NCI-H510A (cell line): ENCODE measurements around the gene PRCD.
"Not testable (repeated sequence)": the region's sequence is repeated elsewhere in the genome, so short reads cannot be mapped to it uniquely, and the experiment has no call there.

Experiments
- DNase-seq: peaks from one replicate; lab custom pipeline; 2025; lab: John Stamatoyannopoulos, UW

Gene PRCD

DNA sequence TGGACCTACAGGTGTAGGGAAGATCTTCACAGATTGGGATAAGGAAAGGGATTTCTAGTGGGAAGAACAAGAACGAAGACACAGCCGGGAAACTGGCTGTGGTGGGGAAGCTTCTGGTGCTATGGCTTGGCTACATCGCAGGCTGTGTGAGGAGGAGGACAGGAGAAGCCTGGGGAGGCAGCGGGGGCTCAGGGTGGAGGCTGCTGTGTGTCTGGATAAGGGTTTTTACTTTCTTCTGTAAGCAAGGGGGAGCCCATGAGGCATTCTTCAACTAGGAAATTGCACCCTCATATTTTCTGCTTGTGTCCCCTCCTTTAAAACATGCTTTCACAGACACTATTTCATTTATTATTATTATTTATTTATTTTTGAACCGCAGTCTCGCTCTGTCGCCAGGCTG lies 35.7 kb upstream of the PRCD start:
- DNase-seq, result no peak

DNA sequence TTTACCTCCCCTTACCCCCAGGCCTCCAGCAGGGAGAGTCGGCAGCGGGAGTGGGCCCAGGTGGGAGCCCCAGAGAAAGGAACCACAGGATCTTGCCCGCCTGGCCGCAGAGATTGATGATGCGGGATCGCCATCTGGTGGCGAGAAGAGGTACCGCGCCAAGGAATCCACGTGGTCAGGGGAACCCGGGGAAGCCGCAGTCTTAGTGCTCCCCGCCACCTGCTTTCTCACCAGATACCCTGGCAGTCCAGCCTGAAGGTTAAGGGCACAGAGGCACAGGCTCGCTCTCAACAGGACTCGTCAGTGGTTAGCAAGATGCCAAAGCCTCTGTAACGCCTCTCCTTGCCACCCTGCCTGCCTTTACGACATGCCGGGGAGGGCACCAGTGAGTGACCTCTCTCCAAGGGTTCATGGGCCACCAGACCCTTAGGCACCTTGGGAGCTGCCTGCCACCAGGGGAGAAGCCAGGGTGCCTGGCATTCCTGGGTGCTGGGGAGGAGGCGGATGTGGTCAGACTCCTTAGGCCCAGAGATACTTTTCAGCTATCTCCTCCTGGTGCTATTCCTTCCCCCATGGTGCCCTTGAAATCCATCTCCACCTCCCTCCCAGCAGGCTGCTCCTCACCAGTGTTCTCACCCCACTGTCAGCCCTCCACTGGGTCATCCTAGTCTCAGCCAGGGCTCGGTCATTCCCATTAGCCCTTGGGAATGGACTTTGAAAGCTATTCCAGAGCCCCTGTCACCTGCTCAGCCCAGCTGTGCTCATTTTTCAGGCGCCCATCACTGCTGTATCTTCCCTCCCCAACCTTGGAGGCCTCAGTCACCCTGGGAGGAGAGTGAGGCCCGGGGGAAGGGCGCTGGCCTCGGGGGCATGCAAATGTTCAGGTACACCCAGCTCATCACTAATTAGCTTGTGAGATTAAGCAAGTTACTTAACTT lies 33.2 kb upstream of the PRCD start:
- no peak for DNase-seq

DNA sequence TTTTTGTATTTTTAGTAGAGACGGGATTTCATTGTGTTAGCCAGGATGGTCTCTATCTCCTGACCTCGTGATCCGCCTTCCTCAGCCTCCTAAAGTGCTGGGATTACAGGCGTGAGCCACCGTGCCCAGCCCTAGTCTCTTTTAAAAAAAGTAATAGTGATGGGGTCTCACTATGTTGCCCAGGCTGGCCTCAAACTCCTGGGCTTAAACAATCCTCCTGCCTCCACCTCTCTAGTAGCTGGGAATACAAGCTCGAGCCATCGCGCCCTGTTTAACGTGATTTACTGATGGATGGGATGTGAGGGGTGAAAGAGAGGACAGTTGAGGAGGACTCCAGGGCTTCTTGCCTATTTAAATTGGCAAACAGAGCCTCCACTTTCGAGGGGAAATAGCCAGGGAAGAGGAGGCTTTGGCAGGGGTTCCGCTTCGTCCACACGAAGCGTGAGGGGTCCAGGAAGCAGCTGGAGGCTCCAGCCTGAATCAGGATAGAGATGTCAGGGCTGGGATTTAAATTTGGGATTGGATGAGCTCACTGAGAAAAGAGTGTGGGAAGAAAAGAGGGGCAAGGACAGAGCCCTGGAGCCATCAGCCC lies 31.3 kb upstream of the PRCD start:
- DNase-seq, result not testable (repeated sequence)

DNA sequence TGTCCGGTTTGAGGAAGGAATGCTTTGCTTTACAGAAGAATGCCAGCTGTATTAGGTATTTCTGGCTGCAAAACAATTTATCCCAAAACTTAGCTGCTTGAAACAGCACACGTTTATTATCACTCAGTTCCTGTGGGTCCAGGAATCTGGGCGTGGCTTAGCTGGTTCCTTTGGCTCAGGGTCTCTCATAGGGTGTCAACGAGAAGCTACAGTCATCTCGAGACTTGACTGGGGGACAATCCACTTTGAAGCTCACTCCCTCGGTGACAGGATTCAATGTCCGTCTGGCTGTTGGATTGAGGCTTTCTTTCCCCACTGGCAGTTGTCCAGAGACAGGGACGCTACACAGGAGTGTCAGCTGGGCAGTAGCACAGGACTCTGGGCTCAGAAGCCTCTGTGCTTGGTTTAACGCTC lies 29.0 kb upstream of the PRCD start:
- no peak for DNase-seq

DNA sequence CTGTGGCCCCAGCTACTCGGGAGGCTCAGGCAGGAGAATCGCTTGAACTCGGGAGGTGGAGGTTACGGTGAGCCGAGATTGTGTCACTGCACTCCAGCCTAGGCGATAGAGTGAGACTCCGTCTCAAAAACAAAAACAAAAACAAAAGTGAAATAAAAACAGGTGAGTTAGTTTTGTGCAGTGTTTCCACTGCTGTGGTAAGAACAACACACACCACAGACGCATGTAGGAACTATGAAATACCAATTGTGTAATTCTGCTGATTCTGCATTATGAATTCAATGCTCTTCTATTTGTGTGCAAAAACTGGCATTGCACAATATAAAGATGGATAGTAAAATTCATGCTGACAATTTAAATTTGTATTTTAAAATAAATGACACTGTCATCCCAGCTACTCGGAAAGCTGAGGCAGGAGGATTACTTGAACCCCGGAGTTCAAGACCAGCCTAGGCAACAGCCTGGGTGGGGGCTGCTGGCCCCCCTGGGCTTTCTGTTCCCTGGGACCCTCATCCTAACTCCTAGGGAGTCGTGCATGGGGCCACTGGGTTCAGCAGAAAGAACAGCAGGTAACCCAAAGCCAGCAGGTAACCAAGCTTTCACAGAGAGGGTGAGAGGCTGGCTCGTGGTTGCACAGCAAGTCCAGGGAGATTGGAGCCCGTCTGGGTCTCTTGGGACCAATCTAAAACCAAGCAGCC lies 28.0 kb upstream of the PRCD start:
- no peak for DNase-seq

DNA sequence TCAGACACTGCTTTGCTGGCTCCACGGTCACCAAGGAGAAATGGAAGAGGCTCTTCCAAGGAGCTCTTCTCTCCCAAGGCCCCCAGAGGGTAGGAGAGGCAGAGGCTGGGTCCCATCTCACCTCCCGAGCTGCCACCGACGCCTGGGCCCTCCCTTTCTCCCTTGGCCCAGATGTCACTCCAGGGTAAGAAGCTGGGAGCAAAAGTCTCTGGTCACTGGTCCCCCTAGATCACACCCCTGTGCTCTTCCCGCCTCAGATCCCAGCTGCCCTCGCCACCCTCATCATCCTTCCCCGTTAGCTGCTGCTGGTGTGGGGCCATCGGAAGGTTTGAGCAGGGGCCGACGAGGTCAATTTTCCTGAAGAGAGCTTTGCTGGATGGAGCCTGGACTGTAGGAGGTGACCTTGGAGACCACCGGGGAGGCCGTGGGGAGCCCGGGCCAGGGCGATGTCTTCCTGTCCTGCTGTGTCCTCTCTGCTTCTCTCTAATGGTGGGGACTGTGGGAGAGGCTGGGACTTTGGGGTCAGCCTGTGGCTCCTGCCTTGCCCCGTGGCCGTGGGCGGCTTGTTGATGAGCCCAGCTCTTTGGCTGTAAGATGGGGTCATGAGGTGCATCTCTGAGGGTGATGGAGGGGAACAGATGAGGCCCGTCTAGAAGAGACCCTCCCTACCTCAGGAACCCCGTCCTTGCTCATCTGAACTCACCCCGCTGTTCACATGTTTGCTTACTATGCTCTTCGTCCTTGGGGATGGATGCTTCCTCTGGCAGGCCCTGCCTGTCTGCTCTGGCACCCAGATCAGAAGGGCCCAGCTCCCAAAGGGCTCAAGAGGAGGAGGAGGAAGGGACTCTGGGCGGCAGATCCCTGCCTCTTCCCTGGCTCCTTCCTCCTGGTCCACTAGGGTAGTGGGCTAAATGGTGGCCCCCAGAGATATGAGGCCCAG lies 27.2 kb upstream of the PRCD start:
- DNase-seq, result no peak

DNA sequence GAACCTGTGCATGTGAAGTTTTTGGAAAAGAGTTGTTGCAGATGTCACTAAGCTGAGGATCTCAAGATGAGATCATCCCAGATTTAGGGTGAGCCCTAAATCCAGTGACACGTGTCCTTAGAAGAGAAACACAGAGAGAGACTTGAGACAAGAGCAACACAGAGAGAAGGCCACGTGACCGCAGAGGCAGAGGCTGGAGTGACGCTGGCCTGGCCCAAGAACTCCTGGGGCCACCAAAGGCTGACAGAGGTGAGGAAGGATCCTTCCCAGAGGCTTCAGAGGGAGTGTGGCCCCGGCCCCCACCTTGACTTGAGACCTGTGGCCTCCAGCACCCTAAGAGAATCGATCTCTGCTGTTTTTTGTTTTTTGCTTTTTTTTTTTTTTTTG lies 26.5 kb upstream of the PRCD start:
- no peak for DNase-seq

DNA sequence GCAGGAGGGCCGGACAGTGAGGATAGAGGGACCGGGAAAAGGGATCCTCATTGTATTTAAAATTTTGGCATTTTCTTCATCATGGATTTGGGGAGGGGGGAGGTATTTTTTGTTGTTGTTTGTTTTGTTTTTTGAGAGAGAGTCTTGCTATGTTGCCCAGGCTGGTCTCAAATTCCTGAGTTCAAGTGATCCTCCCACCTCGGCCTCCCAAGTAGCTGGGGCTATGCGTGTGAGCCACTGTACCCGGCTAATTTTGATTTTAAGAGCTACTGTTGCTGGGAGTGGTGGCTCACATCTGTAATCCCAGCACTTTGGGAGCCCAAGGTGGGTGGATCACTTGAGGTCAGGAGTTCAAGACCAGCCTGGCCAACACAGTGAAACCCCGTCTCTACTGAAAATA lies 25.5 kb upstream of the PRCD start:
- DNase-seq, result not testable (repeated sequence)

DNA sequence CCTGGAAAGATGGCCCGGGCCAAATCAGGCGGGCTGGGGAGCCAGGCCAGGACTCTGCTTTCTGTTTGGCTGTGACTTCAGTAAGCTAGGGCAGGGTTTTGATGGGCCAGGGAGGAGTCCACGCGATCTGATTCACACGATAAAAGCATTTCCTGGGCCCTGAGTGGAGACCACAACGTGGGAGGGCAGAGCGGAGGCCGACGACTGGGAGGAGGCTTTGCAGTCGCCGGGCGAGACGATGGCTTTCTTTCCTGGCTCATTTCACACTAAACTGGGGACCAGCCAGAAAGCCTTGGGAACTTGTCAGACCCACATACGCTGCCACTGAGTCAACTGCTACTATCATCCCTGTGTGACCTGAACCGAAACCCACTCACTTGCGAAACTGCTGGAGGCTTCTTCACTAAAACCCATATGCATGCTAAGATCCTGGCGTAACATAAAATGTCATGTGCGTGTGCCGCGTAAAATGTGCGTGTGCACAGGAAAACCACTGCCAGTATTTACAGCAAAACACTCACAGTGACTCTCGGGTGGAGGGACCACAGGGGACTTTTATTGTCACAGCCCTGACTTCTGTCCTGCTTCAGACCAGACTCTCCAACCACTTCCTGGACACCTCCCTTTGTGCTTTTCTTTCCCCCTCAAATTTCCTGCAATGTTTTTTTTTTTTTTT lies 24.4 kb upstream of the PRCD start:
- DNase-seq, result no peak

DNA sequence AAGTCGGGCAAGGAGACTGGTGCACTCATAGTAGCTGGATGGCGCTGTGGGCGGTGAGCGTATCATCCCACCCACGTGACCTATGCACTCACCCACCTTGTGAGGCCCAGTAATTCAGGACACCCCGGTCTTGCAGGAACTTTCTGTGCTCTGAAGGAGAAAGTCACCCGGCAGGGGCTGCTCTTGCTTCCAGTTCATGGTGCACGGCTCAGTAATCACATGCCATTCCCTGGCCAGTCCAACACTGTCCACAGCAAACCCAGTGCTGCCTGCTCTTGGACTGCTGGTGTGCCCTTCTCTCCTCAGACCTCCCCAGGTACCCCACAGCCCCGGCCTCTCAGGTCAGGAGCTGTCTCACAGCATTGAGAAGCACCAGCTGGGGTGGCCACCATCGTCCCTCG lies 22.2 kb upstream of the PRCD start:
- DNase-seq, result no peak

DNA sequence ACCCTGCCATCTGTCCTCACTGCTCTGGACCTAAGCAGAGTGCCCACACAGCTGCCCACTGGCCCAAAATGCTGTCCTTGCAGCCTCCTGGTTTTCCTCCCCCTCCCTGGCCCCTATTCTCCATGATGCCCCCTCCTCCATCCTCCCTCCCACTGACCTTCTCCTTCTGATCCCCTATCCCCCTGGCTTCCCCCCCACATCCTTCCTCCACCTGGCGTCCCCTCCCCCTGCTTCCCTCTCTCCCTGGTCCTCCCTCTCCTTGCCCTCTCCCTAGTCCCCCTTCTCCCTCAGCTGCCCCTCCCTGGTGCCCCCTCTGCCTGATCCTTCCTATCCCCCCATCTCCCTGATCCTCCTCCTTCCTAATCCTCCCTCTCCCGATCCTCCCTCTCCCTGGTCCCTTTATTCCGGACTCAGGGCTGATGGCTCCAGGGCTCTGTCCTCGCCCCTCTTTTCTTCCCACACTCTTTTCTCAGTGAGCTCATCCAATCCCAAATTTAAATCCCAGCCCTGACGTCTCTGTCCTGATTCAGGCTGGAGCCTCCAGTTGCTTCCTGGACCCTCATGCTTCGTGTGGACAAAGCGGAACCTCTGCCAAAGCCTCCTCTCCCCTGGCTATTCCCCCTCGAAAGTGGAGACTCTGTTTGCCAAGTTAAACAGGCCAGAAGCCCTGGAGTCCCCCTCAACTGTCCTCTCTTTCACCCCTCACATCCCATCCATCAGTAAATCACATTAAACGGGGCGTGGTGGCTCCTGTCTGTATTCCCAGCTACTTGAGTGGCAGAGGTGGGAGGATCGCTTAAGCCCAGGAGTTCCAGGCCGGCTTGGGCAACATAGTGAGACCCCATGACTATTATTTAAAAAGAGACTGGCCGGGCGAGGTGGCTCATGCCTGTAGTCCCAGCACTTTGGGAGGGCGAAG lies 20.5 kb upstream of the PRCD start:
- DNase-seq, result no peak

DNA sequence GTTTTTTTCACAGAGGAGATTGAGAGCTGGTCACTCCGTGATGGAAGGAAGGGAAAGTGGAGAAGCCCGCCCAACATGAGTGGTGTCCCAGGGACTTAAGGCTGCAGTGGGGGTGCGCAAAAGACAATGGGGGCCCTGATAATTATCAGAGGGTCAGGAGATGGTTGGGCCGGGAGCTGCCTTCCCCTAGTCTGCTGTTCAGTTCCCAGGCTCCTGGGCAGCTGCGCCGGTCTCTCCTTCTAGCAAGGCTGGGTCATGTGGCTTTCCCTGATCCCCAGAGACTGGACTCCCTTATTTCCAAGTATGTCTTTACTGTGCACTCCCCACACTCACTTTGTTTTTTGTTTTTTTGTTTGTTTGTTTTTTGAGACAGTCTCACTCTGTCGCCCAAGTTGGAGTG lies 18.6 kb upstream of the PRCD start:
- no peak for DNase-seq

DNA sequence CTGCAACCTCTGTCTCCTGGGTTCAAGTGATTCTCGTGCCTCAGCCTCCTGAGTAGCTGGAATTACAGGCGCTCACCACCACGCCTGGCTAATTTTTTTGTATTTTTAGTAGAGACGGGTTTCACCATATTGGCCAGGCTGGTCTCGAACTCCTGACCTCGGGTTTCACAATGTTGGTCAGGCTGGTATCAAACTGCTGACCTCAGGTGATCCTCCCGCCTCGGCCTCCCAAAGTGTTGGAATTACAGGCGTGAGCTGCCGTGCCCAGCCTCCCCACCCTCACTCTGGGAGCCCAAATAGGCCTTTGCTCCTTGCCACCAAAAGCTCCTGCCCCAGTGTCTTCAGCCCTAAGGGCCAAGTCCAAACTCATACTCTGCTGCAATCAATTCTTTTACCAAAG lies 18.2 kb upstream of the PRCD start:
- DNase-seq, result not testable (repeated sequence)

DNA sequence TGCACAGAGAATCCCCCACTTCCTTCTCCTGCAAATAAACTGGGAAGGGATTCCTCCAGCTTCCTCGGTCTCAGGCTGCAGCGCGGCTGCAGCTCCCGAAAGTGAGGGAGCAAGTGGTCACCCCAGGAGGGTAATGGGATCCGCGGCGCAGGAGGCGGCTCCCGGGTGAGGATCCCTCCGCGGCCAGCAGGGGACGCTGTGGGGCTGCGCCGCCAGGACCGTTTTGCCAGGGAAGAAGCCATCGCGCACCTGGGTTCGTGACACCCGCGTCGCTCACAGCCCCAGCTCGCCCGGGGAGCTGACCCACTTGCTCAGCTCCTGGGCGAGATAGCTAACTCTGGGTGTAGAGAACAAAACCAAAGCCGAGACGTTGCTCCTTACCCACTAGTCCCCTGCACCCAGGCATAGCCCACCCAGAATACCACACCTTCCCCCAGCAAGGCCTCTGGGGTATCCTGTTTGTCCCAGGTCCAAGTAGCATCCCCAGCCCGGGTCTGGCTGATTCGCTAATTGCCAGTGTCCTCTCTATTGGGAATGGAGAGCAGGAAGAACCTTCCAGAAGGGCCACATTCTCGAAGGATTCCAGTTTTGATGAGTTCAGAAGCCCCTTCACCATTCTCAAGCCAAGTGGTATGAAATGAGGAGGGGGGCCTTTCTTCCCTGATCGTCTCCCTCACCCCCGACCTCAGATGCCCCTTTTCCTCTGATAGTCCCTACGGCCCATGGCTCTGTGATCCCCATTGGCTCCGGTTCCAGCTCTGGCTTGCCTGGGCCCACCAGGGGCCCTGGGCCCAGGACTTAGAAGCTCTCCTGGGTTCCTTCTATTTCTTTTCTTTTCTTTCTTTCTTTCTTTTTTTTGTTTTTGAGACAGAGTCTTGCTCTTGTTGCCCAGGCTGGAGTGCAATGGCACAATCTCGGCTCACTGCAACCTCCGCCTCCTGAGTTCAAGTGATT lies 16.5 kb upstream of the PRCD start:
- DNase-seq, result no peak

DNA sequence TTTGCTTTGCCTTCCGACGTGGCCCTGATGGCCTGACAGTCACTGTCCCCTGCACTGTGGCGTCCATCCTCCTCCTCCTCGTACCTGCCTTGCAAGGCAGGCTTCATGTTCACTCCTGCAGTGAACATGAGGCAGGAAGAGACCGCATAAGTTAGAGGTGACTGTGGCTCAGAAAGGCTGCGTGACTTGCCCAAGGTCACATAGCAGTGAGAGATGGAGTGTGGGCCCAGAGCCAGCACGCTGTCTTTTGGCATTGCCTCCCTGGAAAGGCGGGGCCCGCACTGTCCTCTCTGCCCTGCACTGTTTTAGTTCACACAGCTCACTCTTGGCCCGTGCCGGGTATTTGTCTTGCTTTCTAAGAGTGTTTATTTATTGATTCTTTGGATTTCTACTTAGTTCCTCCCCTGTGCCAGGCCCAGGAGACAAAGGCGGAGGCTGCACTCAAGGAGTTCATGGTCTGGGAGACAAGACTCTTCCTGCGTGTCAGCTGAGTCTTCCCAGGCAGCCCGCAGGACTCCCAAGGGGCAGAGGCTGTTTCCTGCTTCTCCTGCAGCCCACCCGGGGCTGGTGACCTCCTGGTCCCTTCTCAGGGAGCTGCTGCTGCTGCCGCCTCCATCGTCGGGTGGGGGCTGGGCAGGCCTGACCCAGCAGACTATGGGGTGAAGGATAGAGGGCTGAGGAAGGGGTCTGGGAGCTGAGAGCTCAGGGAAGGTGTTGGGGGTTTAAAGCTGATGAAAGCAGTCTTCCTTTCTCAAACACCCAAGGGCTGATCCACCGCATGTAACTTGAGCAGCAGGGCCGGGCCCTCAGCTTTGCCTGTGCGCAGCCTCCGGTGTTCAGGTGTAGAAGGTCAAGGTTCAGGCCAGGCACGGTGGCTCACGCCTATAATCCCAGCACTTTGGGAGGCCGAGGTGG lies 15.0 kb upstream of the PRCD start:
- DNase-seq, result no peak

DNA sequence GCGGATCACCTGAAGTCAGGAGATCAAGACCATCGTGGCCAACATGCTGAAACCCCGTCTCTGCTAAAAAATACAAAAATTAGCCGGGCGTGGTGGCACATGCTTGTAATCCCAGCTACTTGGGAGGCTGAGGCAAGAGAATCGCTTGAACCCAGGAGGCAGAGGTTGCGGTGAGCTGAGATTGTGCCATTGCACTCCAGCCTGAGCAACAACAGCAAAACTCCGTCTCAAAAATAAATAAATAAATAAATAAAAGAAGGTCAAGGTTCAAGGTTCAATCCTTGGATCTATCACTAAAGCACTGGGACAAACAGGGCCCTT lies 14.4 kb upstream of the PRCD start:
- DNase-seq, result not testable (repeated sequence)

DNA sequence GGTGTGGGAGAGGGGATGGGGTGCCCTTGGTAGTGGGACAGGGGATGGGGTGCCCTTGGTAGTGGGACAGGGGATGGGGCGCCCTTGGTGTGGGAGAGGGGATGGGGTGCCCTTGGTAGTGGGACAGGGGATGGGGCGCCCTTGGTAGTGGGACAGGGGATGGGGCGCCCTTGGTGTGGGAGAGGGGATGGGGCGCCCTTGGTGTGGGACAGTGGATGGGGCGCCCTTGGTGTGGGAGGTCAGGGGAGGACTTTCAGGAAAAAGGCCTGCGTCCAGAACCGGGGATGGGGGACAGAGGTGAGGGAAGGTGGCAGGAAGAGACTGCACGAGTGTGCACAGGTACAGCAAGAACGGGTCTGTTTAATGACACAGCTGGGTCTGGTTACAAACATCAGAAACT lies 12.8 kb upstream of the PRCD start:
- not testable (repeated sequence) for DNase-seq
